Measurements from ENCODE around the gene LIPG.
A peak's percentile ranks its signal among the peaks of the same experiment; 100 is the strongest.

LIPG gene

DNA sequence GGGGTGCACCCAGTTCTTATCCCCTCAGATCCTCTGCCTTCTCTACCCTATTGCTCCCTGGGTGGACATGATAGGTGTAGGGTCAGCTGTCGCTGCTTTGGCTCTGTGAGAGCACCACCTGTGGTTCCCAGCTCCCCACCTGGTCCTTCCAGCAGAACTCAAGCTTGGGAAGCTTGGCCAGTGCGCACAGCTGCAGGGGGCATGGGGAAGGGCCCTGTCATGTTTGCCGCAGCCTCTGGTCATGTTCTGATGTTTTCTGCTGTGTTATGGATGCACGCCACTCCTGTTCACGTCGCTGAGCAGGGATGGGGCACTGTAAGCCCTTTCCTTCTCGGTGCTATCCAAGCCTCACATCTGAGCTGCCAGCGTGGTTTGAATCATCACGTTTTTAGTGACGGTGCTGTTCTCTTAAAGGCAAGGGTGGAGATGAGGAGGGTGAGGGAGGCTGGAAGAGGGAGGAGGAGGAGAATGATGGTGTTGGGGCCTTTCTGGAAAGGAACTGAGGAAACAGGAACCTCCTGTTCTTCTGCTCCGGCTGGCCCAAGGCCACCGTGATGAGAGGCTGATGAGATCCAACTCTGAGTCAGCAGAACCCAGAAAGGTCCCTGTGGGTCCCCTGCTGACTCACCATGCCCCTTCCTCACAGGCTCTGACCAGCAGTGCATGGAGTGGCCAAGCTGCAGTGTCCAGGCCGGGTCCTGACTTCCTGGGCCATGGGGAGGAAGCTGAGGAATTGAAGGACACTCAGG lies 78.0 kb downstream of the LIPG start:
- DNase-seq = no peak

DNA sequence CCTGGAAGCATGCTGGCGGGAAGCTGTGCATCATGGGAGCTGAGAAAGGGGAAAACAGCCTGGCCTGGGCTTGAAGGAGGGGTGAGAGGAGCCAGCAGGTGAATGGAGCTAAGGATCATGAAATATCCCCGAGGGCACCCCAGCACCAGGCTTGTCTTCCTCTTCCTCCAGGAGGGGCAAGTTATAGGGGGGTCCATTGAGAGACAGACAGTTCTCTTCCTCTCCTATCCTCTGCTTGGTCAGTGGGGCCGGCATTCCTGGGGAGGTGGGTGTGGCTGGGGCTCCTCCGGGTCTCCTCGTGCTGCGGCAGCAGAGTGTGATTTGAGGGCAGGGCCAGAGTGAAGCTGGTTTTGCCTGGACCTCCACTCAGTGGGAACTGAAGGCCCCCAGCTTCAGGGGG lies 78.9 kb downstream of the LIPG start:
- DNase-seq = no peak

DNA sequence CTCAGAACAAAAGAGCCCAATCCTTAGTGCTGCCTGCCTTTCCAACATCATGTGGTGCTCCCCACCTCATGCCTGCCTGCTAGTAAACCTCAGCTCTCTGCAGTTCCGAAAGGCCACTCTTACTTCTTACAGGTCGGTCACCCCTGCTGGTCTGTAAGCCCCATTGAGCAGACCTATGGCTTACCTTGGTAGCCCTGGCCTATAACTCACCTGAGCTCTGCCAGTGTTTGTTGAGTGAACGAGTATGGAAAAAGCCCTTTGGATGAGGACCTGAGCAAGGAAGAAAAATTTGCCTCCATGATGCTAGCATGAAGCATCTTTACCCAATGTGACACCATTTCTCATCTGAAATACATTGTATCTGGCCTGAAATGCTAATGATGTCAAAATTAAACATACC lies 83.3 kb downstream of the LIPG start:
- DNase-seq = no peak

DNA sequence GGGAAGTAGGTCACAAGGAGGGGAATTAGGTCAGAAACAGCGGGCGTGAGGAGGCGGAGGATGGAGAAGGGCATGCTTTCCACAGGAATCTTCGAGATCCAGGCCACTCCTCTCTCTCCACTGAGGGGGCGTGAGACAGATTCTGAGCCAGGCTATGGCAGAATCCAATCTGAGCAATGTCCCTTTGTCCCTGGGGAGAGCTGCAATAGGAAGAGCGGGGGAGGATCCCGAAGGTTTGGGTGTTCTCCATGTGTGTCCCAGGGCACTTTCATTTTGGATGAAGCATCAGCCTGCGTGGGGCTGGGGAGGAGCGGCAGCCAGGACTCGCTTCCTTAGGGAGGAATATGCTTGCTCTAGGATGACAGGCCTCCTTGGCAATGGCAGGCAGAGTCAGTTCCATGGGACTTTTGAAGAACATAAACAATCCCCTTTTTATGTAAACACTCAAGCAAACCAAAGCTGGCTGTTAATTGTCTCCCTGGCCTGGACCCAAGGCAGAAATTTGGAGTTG lies 84.0 kb downstream of the LIPG start:
- DNase-seq = peak; percentile 55

DNA sequence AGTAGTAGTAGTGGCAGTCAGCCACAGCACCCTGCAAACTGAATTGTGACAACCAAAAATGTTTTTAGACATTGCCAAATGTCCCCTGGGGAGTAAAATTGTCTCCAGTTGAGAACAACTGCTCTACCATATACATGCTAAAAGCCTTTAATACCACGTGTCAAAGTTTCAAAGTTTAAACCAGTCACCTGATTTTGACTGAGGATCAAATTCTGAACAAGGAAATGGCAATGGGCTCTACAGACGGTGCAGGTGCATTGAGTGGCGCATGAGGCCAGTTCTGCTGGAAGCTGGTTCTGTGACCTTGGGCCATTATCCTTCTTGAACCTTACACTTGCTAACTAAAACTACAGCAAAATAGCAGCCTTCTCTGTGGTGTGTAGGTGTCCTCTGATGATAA lies 85.0 kb downstream of the LIPG start:
- DNase-seq = no peak

DNA sequence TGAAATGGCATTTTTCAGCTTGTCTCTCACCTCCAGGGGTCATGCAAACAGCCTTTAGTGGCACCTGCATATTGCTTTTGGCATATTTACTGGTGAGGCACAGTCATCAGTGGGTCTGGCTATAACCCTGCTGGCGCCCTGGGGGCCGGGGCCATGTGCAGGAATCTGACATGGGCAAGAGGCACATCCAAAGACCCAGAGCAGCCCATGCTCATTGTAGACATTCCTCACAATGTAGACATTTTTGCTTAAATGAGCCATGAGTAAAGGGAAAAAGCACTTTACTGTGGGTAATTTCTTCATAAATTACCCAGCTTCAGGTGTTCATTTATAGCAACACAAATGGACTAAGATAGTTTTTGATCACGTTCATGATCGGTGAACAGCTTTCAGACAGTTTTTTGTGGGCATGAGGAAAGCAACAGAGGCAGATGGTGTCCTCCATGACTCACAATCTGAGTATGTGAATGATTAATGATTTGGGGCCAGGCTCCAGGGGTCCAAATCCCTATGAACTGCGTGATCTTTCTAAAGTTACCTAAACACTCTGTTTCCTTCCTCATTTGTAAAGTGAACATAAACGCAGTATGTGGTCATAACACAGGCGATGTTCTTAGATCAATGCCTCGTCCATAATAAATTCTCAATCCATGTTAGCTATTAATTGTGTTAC lies 85.8 kb downstream of the LIPG start:
- peak; percentile 56 for DNase-seq

DNA sequence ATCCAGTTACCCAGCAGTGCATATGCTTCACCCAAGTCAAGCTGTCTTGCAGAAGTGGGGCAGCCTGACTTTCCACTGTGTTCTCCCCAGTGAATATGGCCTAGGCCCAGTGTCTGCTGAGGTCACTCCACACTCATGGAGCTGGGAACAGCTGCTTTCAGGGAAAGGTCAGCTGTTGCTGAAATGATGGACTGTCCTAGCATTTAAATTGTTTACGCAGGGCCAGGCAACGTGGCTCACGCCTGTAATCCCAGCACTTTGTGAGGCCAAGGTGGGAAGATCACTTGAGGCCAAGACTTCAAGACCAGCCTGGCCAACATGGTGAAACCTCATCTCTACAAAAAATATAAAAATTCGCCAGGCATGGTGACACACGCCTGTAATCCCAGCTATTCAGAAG lies 86.5 kb downstream of the LIPG start:
- DNase-seq = no peak
